ENCODE data around the gene CSMD2.

CSMD2 gene

DNA sequence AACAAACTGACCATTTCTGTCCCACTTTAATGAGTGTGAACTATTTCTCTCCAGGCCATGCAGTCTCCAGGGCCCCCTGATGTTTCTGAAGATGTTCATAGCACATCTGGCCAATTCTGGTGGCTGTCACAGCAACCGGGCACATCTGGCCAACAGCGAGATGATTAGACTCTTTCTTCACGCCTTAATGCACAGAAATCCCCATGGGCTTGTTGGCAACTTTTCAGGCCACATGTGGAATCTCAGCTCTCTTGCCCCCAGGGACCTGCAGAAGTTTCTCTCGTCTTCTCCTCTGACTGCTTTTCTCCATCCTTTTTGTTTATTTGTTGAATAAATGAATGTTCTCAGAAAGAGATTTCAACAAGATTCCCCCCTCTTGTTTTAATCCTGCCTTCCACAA is 372.4 kb downstream of the CSMD2 start:
- no peaks in the 10 kb centered on the region for H3K9me3 ChIP-seq (ENCODE audit: low read length)
- no peaks in the 10 kb centered on the region for H3K4me1 ChIP-seq (ENCODE audit: insufficient read depth, low read length)
- H3K27me3 ChIP-seq (ENCODE audit: insufficient read depth, low read length), result no peaks in the 10 kb centered on the region
- no peak overlapping the region for H2AFZ ChIP-seq (ENCODE audit: low read depth, low read length)
- H3K4me3 ChIP-seq (ENCODE audit: low read length), result no peak overlapping the region
- H3K36me3 ChIP-seq (ENCODE audit: insufficient read depth, low read length), result no peaks in the 10 kb centered on the region

DNA sequence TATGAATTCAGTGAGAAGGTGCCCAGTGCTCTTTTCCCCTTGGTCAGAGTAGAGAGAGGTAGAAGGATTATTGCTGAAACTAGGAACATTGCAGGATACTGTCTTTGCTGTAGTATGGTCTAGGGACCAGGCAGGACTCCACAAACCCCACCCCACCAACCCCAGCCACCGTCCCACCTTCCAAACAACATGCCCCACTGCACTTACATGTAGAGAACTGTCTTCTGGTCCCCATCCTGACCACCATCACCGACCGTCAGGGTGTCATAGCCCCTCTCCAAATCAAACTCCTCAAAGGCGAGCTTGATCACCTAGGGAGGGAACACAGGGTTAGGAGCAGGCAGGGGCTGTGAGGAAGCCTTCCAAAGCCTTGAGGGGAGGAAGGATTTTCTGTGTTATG is 372.8 kb downstream of the CSMD2 start:
- Histone ChIP-seq H3K4me1 (ENCODE audit: insufficient read depth, low read length) (no peaks in the 10 kb centered on the region), H3K36me3 (ENCODE audit: insufficient read depth, low read length) (no peaks in the 10 kb centered on the region), H3K4me3 (ENCODE audit: low read length) (no peak overlapping the region), H3K27me3 (ENCODE audit: insufficient read depth, low read length) (no peaks in the 10 kb centered on the region), H2AFZ (ENCODE audit: low read depth, low read length) (no peak overlapping the region), H3K9me3 (ENCODE audit: low read length) (no peaks in the 10 kb centered on the region)

DNA sequence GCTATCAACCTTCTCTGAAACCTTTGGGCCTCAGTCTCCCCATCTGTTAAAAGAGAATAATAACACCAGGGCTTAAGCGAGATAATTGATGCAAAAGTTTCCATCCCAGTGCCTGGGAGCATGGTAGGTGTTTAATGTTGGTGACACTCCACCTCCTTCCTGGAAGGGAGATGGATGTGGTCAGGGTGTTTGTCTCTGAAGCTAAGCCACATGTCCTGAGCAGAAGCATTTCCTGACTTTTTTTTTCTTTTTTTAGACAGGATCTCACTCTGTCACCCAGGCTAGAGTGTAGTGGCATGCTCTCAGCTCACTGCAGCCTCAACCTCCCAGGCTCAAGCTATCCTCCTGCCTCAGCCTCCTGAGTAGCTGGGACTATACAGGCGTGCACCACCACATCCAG is 373.8 kb downstream of the CSMD2 start:
- Histone ChIP-seq H3K36me3 (ENCODE audit: insufficient read depth, low read length) (no peaks in the 10 kb centered on the region), H3K4me1 (ENCODE audit: insufficient read depth, low read length) (no peaks in the 10 kb centered on the region), H3K4me3 (ENCODE audit: low read length) (no peak overlapping the region), H3K27me3 (ENCODE audit: insufficient read depth, low read length) (no peaks in the 10 kb centered on the region), H3K9me3 (ENCODE audit: low read length) (no peaks in the 10 kb centered on the region), H2AFZ (ENCODE audit: low read depth, low read length) (no peak overlapping the region)

DNA sequence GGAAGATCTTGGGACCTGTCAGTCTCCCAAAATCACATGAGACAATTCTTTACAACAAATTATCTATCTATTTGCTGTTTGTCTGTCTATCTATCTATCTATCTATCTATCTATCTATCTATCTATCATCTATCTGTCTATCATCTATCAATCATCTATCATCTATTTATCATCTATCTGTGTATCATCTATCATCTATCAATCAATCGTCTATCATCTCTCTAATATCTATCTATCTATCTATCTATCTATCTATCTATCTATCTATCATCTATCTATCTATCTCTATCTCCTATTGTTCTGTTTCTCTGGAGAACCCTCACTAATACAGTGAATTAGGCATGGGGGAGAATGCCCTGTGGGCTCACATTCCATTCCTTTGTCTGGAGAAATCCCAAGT is 374.5 kb downstream of the CSMD2 start:
- H3K27me3 ChIP-seq (ENCODE audit: insufficient read depth, low read length), result no peaks in the 10 kb centered on the region
- no peak overlapping the region for H3K4me3 ChIP-seq (ENCODE audit: low read length)
- no peak overlapping the region for H2AFZ ChIP-seq (ENCODE audit: low read depth, low read length)
- H3K4me1 ChIP-seq (ENCODE audit: insufficient read depth, low read length), result no peaks in the 10 kb centered on the region
- H3K36me3 ChIP-seq (ENCODE audit: insufficient read depth, low read length), result no peaks in the 10 kb centered on the region
- no peaks in the 10 kb centered on the region for H3K9me3 ChIP-seq (ENCODE audit: low read length)

DNA sequence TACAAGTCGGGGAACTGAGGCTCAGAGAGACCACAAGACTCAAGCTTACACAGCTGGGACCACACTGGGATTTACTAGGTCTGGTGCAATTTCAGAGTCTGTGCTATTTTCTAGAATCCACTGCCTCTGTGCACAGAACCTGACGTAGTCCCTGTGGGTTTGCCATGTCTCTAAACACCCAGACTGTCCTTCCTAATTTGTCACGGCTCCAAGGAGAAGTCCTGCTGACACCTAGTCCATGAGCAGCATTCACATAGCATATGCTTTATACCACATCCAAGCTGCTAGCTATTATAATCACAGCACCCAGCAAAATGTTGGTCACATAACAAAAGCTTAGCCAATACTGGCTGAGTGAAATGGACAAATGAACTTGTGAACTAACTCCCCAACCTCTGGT is 380.2 kb downstream of the CSMD2 start:
- Histone ChIP-seq H3K9me3 (ENCODE audit: low read length) (no peaks in the 10 kb centered on the region), H3K4me3 (ENCODE audit: low read length) (no peak overlapping the region), H2AFZ (ENCODE audit: low read depth, low read length) (no peak overlapping the region), H3K36me3 (ENCODE audit: insufficient read depth, low read length) (no peaks in the 10 kb centered on the region), H3K27me3 (ENCODE audit: insufficient read depth, low read length) (no peaks in the 10 kb centered on the region), H3K4me1 (ENCODE audit: insufficient read depth, low read length) (no peaks in the 10 kb centered on the region)

DNA sequence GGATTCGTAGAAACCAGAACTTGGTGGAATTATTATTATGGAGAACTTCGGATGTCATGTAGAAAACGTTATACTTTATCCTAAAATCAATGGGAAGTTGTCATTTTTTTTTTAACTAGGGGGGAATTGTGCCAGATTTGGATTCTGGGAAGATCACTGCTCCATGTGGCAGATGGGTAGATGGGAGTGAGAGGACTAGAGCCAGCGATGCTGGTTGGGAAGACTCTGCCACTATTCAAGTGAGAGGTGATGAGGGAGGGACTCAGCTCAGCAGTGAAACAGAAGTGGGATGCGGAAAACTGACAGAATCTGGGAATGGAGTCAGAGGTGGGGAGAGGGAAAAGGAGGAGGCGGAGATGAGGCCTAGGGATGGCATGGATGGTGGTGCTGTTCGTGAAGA is 382.3 kb downstream of the CSMD2 start:
- H3K9me3 ChIP-seq (ENCODE audit: low read length), result no peaks in the 10 kb centered on the region
- no peaks in the 10 kb centered on the region for H3K27me3 ChIP-seq (ENCODE audit: insufficient read depth, low read length)
- no peak overlapping the region for H3K4me3 ChIP-seq (ENCODE audit: low read length)
- no peaks in the 10 kb centered on the region for H3K4me1 ChIP-seq (ENCODE audit: insufficient read depth, low read length)
- H3K36me3 ChIP-seq (ENCODE audit: insufficient read depth, low read length), result no peaks in the 10 kb centered on the region
- no peak overlapping the region for H2AFZ ChIP-seq (ENCODE audit: low read depth, low read length)

DNA sequence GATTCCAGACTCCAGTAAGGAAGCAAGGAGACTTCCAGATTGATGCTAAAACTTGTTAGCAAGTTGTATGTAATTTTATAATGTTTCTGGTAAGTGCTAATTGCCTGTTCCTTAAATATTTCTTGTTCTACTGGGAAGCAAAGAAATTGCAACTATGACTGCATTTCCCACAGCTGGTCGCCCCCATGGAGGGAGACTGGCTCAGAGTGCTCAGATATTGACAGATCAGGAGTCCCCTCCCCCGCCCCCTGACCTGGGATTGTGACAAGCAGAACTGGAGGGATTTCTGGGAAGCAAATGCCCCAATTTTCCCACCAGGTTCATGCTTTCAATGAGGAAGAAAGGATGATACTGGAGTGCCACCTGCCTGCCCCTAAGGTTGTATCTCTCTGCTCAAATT is 383.4 kb downstream of the CSMD2 start:
- peaks cover 4% of the 10 kb centered on the region for H3K27me3 ChIP-seq (ENCODE audit: insufficient read depth, low read length)
- no peaks in the 10 kb centered on the region for H3K4me1 ChIP-seq (ENCODE audit: insufficient read depth, low read length)

DNA sequence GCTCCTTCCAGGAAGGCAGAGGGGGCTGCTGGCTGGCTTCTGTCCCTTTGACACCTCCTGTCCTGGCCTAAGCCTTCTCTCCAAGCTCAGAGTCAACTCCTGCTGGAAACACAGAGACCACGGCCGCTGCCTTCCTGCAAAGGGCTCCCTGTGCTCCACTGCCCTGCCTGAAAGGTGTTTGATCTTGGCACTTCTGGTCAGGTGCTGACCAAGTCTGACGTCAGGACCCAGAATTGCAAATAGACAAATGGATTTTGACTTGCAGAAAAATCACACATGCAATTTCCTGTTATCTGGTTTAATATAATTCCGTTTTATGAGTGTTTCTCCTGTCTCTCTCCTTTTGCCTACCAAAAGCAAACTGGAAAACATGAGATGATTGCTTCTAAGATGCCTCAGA is 387.7 kb downstream of the CSMD2 start:
- Histone ChIP-seq H3K4me3 (ENCODE audit: low read length) (no peak overlapping the region), H2AFZ (ENCODE audit: low read depth, low read length) (no peak overlapping the region), H3K4me1 (ENCODE audit: insufficient read depth, low read length) (no peaks in the 10 kb centered on the region), H3K27me3 (ENCODE audit: insufficient read depth, low read length) (peaks cover 4% of the 10 kb centered on the region), H3K36me3 (ENCODE audit: insufficient read depth, low read length) (no peaks in the 10 kb centered on the region), H3K9me3 (ENCODE audit: low read length) (no peaks in the 10 kb centered on the region)

More for the DNA sequence above, 383.4 kb downstream of the CSMD2 start:
- no peak overlapping the region for H2AFZ ChIP-seq (ENCODE audit: low read depth, low read length)
- H3K9me3 ChIP-seq (ENCODE audit: low read length), result no peaks in the 10 kb centered on the region
- H3K4me3 ChIP-seq (ENCODE audit: low read length), result no peak overlapping the region
- H3K36me3 ChIP-seq (ENCODE audit: insufficient read depth, low read length), result no peaks in the 10 kb centered on the region

DNA sequence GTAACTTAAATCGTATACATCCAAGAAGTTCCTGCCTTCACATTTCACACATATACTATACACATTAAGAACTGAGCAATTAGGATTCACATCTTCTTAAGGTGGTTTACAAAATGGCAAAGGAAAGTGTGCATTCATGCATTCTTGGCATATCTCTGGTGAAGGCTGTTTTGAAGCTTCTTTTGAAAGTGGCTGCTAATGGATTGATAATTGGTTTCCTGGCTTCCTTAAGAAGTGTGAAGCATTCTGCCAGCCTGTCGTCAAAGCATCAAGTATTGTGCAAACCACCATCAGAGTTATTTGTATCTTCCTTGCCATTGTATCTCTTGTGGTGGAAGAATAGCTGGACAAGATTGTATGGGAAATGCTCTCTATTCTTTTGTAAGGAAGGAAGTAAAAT is 396.2 kb downstream of the CSMD2 start:
- Histone ChIP-seq H3K36me3 (ENCODE audit: insufficient read depth, low read length) (no peaks in the 10 kb centered on the region), H2AFZ (ENCODE audit: low read depth, low read length) (no peak overlapping the region), H3K9me3 (ENCODE audit: low read length) (no peaks in the 10 kb centered on the region), H3K4me1 (ENCODE audit: insufficient read depth, low read length) (no peaks in the 10 kb centered on the region), H3K27me3 (ENCODE audit: insufficient read depth, low read length) (no peaks in the 10 kb centered on the region), H3K4me3 (ENCODE audit: low read length) (no peak overlapping the region)

DNA sequence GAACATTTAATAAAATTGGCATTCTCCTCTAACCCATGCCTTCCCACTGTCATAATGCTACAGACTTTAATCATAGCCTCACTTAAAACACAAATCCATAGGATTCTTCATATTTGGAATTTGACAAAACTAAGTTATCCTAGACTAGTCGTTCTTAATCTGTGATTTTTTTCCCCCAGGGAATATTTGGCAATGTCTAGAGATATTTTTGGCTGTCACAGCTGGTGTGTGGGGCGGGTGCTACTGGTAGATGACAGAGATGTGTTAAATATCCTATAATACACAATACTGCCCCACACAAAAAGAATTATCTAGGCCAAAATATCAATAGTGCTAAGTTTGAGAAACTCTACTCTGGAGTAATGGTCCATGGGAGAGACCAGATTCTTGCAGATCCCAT is 396.9 kb downstream of the CSMD2 start:
- no peaks in the 10 kb centered on the region for H3K36me3 ChIP-seq (ENCODE audit: insufficient read depth, low read length)
- H3K4me1 ChIP-seq (ENCODE audit: insufficient read depth, low read length), result no peaks in the 10 kb centered on the region
- no peak overlapping the region for H2AFZ ChIP-seq (ENCODE audit: low read depth, low read length)
- H3K4me3 ChIP-seq (ENCODE audit: low read length), result no peak overlapping the region
- H3K9me3 ChIP-seq (ENCODE audit: low read length), result no peaks in the 10 kb centered on the region
- no peaks in the 10 kb centered on the region for H3K27me3 ChIP-seq (ENCODE audit: insufficient read depth, low read length)

DNA sequence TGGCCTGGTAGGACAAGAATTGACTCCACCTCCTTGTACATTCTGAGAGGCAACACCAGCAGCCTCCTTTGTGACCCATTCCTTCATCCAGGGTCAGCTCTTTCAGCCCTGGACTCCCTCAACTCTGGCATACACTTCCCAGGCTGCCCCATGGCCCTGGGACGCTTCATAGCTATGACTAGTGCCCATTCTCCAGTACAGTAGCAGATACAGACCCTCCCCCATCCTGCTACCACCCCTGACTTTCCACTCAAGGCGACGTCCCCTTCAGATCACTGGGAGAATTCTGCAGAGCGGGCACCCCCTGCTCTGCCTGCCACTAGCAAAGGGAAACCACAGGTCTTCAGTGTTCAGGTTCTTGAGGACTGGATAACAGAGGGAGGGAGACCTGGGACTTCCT is 400.9 kb downstream of the CSMD2 start:
- Histone ChIP-seq H3K4me1 (ENCODE audit: insufficient read depth, low read length) (no peaks in the 10 kb centered on the region), H3K4me3 (ENCODE audit: low read length) (no peak overlapping the region), H2AFZ (ENCODE audit: low read depth, low read length) (no peak overlapping the region), H3K36me3 (ENCODE audit: insufficient read depth, low read length) (no peaks in the 10 kb centered on the region), H3K27me3 (ENCODE audit: insufficient read depth, low read length) (no peaks in the 10 kb centered on the region), H3K9me3 (ENCODE audit: low read length) (no peaks in the 10 kb centered on the region)

DNA sequence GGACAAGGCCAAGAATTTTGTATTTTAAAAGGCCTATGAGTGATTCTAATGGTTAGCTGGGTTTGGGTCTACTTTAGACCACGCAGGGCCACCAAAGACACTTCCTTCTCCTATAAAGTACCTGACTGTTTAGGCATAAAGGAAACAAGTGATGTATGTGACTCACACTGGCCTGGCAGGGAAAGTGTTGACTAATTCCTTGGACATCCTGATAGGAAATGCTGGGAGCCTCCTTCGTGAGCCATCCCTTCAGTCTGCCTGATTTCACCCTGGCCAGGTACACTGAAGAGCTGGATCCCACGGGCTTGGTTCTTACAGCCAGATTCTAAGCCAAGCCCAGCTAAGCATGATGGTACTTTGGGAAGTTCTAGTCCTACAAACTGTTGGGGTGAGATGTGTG is 401.6 kb downstream of the CSMD2 start:
- Histone ChIP-seq H2AFZ (ENCODE audit: low read depth, low read length) (no peak overlapping the region), H3K4me1 (ENCODE audit: insufficient read depth, low read length) (no peaks in the 10 kb centered on the region), H3K27me3 (ENCODE audit: insufficient read depth, low read length) (no peaks in the 10 kb centered on the region), H3K36me3 (ENCODE audit: insufficient read depth, low read length) (no peaks in the 10 kb centered on the region), H3K4me3 (ENCODE audit: low read length) (no peak overlapping the region), H3K9me3 (ENCODE audit: low read length) (no peaks in the 10 kb centered on the region)

DNA sequence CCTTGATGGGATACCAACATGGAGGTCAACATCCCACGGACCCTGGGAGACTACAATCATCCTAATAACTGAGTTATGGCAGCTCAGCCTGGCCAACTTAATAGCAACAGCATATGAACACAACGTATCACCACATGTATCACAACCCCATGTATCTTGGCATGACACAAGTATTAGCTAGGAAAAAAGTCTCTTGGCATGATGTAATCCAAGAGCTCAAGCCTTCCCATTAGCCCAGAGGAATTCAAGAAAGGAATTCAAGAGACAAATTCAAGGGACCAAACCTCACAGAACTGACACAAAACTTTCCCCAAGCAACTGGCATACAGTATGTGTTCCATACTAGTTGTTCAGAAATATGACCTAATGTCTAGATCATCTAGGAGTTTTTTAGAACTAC is 402.1 kb downstream of the CSMD2 start:
- no peaks in the 10 kb centered on the region for H3K9me3 ChIP-seq (ENCODE audit: low read length)
- H3K36me3 ChIP-seq (ENCODE audit: insufficient read depth, low read length), result no peaks in the 10 kb centered on the region
- no peak overlapping the region for H2AFZ ChIP-seq (ENCODE audit: low read depth, low read length)
- H3K4me3 ChIP-seq (ENCODE audit: low read length), result no peak overlapping the region
- H3K27me3 ChIP-seq (ENCODE audit: insufficient read depth, low read length), result no peaks in the 10 kb centered on the region
- no peaks in the 10 kb centered on the region for H3K4me1 ChIP-seq (ENCODE audit: insufficient read depth, low read length)

DNA sequence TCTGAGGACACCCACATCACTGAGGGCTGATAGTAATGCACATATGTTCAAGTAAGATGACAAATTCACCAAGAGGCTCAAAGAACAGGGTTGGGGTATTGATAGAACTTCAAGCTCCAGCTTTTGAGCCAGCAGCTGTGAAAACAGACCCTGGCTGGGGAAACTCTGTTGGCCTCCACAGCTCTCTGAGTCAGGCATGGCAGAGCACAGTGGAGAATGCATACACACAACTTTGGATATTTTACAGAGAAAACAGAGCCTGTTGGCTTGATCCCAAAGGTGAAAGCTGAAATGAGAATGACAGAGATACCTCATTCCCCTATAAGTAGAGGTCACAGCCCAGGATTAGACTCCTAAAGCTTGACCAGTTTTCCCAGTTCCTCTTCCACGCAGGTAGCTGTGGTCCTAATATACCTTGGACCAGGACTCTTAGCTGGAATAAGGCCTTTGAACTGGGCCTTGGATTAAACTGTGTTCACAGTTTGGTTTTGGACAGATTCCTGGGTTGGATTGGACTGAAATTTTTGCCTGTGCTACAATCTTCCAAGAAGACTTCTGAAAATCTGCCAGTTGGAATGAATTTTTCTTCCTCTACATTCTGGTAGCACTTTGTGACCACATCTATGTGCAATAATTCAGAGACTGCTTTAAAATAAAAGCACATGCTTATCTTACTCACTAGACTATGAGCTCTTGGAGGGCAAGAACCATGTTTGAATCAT is 402.8 kb downstream of the CSMD2 start:
- no peaks in the 10 kb centered on the region for H3K27me3 ChIP-seq (ENCODE audit: insufficient read depth, low read length)

More for the DNA sequence above, 402.8 kb downstream of the CSMD2 start:
- H2AFZ ChIP-seq (ENCODE audit: low read depth, low read length), result no peak overlapping the region
- H3K9me3 ChIP-seq (ENCODE audit: low read length), result no peaks in the 10 kb centered on the region
- no peak overlapping the region for H3K4me3 ChIP-seq (ENCODE audit: low read length)
- no peaks in the 10 kb centered on the region for H3K4me1 ChIP-seq (ENCODE audit: insufficient read depth, low read length)
- no peaks in the 10 kb centered on the region for H3K36me3 ChIP-seq (ENCODE audit: insufficient read depth, low read length)
